Upper lobe of right lung (tissue), 1 donor: ENCODE results near the gene FGFR2. TPM values are rescaled to one million over a fixed set of nuclear protein-coding genes. Genes with fewer than 3 reads are reported as not detected.

ENCODE experiments used
- ATAC-seq: fragments of 200-7000 bp; cut with Tn5 transposase; one replicate; pipeline ENCODE4 v1.9.1; 2020; ENCODE audit warnings: mild to moderate bottlenecking, moderate library complexity
- DNase-seq: peaks from one replicate; pipeline ENCODE4 v3.0.0-alpha.2; 2020
- H3K27ac ChIP-seq: fragments of 200-600 bp; one replicate; pipeline ENCODE4 v1.8.0; 2022
- H3K27me3 ChIP-seq: fragments of 200-600 bp; one replicate; pipeline ENCODE4 v1.8.0; 2022; ENCODE audit warnings: mild to moderate bottlenecking
- H3K36me3 ChIP-seq: fragments of 200-600 bp; one replicate; pipeline ENCODE4 v1.8.0; 2022
- H3K4me1 ChIP-seq: fragments of 200-600 bp; one replicate; pipeline ENCODE4 v1.8.0; 2022
- H3K4me3 ChIP-seq: fragments of 200-600 bp; one replicate; pipeline ENCODE4 v1.8.0; 2022; ENCODE audit warnings: mild to moderate bottlenecking
- H3K9me3 ChIP-seq: fragments of 200-600 bp; one replicate; pipeline ENCODE4 v1.8.0; 2022
- CTCF ChIP-seq: fragments of 200-600 bp; IDR thresholded peaks from one replicate; pipeline ENCODE4 v1.8.0; 2022; ENCODE audit warnings: antibody characterized with exemption
- intact Hi-C: fragments of 100-400 bp; cut with DNase I; formaldehyde crosslinking; loops from one replicate; pipeline ENCODE4 v1.11.0; 2022
- total RNA-seq: library from RNA; stranded (reverse); fragmentation: NEBNext Ultra II Directional; extraction: Animal tissue kit (Norgen Biotek cat#: 25700); gene quantifications from one replicate; pipeline ENCODE4 v1.2.1, GENCODE V29; 2021
- donor health status: DM: no; HTN: yes; CAD: no; lungs with severe emphysema.

FGFR2 gene
- total RNA-seq, 1 donor from 2014 or later = 58.7 TPM

DNA sequence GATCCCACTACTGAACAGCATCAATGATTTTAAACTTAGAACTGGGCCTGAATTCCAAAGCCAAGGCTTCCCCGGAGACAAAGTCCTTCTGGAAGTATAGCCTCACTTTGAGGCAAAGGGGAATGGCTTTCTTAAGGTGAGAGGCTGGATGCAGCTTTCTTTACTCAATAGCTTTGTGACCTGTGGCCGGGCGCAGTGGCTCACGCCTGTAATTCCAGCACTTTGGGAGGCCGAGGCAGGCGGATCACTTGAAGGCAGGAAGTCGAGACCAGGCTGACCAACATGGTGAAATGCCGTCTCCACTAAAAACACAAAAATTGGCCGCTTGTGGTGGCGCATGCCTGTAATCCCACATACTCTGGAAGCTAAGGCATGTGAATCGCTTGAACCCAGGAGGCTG lies 3.2 kb upstream of the FGFR2 start:
- DNase-seq (no peak), ATAC-seq (no peak)
- Histone ChIP-seq H3K9me3 (no peaks in the 10 kb centered on the region), H3K4me1 (peaks cover 3% of the 10 kb centered on the region), H3K4me3 (no peak overlapping the region), H3K36me3 (no peaks in the 10 kb centered on the region), H3K27me3 (peaks cover 22% of the 10 kb centered on the region), H3K27ac (no peak overlapping the region)
- intact Hi-C loops = loop anchor here (10.0 kb wide), 1 partner anchor 657 kb away; no protein-coding TSS in a partner anchor
- no peak for TF ChIP-seq CTCF

GRCh38 chr10:121600611-121601010 lies 2.4 kb upstream of the FGFR2 start:
- Histone ChIP-seq H3K4me1 (peaks cover 3% of the 10 kb centered on the region), H3K9me3 (no peaks in the 10 kb centered on the region), H3K27ac (no peak overlapping the region), H3K4me3 (no peak overlapping the region), H3K36me3 (no peaks in the 10 kb centered on the region), H3K27me3 (peaks cover 28% of the 10 kb centered on the region)
- no peak for TF ChIP-seq CTCF
- intact Hi-C loops = loop anchor here (10.0 kb wide), 1 partner anchor 656 kb away; no protein-coding TSS in a partner anchor
- ATAC-seq = no peak
- DNase-seq = no peak

DNA sequence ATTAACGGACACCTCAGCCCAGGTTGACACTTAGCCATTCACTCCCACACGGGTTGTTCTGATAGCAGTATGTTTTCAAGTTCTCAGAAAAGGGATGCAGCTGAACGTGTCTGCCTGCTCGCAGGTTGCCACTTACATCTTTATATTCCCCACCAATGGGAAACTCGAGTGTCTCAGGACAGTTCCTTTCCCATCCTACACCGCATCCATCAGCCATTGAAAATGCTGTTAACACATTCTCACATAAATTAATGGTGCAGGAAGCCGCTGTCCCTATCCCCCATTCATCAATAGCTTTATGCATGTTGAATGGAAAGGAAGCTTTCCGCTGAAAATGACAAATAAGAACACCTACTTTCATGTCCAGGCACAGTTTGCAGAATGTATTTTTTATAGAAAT lies 1.7 kb upstream of the FGFR2 start:
- Histone ChIP-seq H3K9me3 (no peaks in the 10 kb centered on the region), H3K27me3 (peaks cover 28% of the 10 kb centered on the region), H3K4me1 (peaks cover 3% of the 10 kb centered on the region), H3K4me3 (no peak overlapping the region), H3K27ac (no peak overlapping the region), H3K36me3 (no peaks in the 10 kb centered on the region)
- DNase-seq = no peak
- no peak for TF ChIP-seq CTCF
- no peak for ATAC-seq
- intact Hi-C loops = loop anchor here (10.0 kb wide), 1 partner anchor 655 kb away; no protein-coding TSS in a partner anchor

GRCh38 chr10:121597504-121598262 lies 561 bp downstream of the FGFR2 start:
- TF ChIP-seq CTCF = no peak
- peaks cover 3% of the 10 kb centered on the region for H3K4me1 ChIP-seq
- intact Hi-C loops = no loop called here
- peak overlapping the region; percentile 58 for H3K4me3 ChIP-seq
- no peaks in the 10 kb centered on the region for H3K36me3 ChIP-seq
- peak overlapping the region; percentile 65 for H3K27ac ChIP-seq
- DNase-seq (no peak), ATAC-seq (peak; percentile 2)
- H3K27me3 ChIP-seq = peaks cover 35% of the 10 kb centered on the region
- H3K9me3 ChIP-seq = no peaks in the 10 kb centered on the region

DNA sequence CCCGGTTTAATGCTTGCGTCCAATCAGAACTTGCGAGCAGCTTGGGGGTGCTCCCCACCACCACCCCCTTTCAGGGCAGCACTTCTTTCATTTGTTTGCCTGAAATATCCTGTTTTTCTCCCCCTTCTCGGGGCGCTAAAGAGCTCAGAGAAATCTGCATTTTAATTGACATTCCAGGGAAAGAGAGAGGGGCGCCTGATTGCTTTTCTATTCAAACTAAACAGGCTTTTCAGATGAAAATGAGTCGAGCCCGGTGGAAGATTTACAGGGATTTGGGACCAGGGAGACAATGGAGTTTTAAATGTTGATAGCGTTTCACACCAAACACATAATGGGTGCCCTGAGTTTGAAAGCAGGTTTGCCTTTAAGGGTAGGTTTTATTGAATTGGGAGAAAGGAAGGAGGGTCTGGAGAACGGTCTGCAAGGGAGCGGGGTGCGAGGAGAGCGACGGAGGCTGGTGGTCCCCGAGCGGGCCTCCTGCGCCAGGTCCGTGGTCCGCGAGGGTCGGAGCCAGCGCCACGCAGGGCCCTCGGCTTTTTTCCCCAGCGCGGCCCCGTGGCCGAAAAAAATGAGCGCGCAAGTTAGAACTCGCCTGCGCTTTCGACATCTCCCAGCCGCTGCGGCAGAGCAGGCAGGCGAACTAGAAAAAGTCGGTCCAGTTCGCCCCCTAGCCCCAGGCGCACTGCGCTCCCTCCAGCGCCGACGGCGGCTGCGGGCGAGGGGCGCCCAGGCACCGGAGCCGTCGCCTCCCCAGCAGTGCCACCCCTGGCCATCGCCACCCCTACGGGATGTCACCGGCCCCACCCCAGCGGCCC lies 1.3 kb downstream of the FGFR2 start:
- DNase-seq = peak; percentile 79
- Histone ChIP-seq H3K27me3 (peaks cover 35% of the 10 kb centered on the region), H3K4me3 (peak overlapping the region; percentile 58), H3K9me3 (no peaks in the 10 kb centered on the region), H3K4me1 (peaks cover 3% of the 10 kb centered on the region), H3K36me3 (no peaks in the 10 kb centered on the region), H3K27ac (peak overlapping the region; percentile 65)
- intact Hi-C loops = no loop called here
- peak; percentile 37 for TF ChIP-seq CTCF
- peak; percentile 63 for ATAC-seq
